ENCODE data around the gene WDR70. TPM values are rescaled to one million over a fixed set of nuclear protein-coding genes. Genes with fewer than 3 reads are reported as not detected.
A peak's percentile ranks its signal among the peaks of the same experiment; 100 is the strongest.

WDR70 gene
- total RNA-seq, 1 experiment from 2014 or later, result 55.2 TPM

GRCh38 chr5:37567566-37567965 is 188.4 kb downstream of the WDR70 start:
- no peak for TF ChIP-seq CTCF (conservative IDR thresholded peaks at IDR 0.05; ENCODE audit: low read depth, low read length)
- TF ChIP-seq EZH2 (IDR thresholded peaks at IDR 0.05; ENCODE audit: borderline replicate concordance, low read depth, low read length, poor library complexity, severe bottlenecking), result no peak
- no peaks in the 10 kb centered on the region for H3K9me3 ChIP-seq (ENCODE audit: low read depth, low read length, poor library complexity, severe bottlenecking)
- intact Hi-C loops (cut with micrococcal nuclease; ENCODE audit: unreplicated experiment), result no loop called here
- no peak overlapping the region for H3K4me3 ChIP-seq (ENCODE audit: low read depth, low read length, poor library complexity, severe bottlenecking)
- CTCF ChIA-PET, result no interaction called here
- H3K27me3 ChIP-seq (replicated peaks; ENCODE audit: insufficient read depth, low read depth, low read length, poor library complexity), result no peaks in the 10 kb centered on the region
- POLR2A ChIA-PET (ENCODE audit: low non-redundant PET), result no interaction called here
- no peak for DNase-seq (ENCODE audit: low spot score)
- peak overlapping the region; percentile 98 for H3K27ac ChIP-seq (ENCODE audit: low read depth, low read length, poor library complexity, severe bottlenecking)
- peaks cover 80% of the 10 kb centered on the region for H3K4me1 ChIP-seq (ENCODE audit: insufficient read depth, low read length, poor library complexity, severe bottlenecking)
- BruUV-seq (replicated peaks), result no TSS peak
- H3K36me3 ChIP-seq (ENCODE audit: insufficient read depth, low read length, poor library complexity, severe bottlenecking), result no peaks in the 10 kb centered on the region

- H3K9me3 ChIP-seq (ENCODE audit: low read depth, low read length, poor library complexity, severe bottlenecking), result no peaks in the 10 kb centered on the region
- TF ChIP-seq CTCF (conservative IDR thresholded peaks at IDR 0.05; ENCODE audit: low read depth, low read length), result no peak
- TF ChIP-seq EZH2 (IDR thresholded peaks at IDR 0.05; ENCODE audit: borderline replicate concordance, low read depth, low read length, poor library complexity, severe bottlenecking), result no peak
- H3K4me3 ChIP-seq (ENCODE audit: low read depth, low read length, poor library complexity, severe bottlenecking), result no peak overlapping the region
- CTCF ChIA-PET, result no interaction called here
- intact Hi-C loops (cut with micrococcal nuclease; ENCODE audit: unreplicated experiment), result no loop called here
- no peaks in the 10 kb centered on the region for H3K27me3 ChIP-seq (replicated peaks; ENCODE audit: insufficient read depth, low read depth, low read length, poor library complexity)
- POLR2A ChIA-PET (ENCODE audit: low non-redundant PET), result no interaction called here
- no peaks in the 10 kb centered on the region for H3K36me3 ChIP-seq (ENCODE audit: insufficient read depth, low read length, poor library complexity, severe bottlenecking)
- peaks cover 86% of the 10 kb centered on the region for H3K4me1 ChIP-seq (ENCODE audit: insufficient read depth, low read length, poor library complexity, severe bottlenecking)
- no TSS peak for BruUV-seq (replicated peaks)
- peak overlapping the region; percentile 98 for H3K27ac ChIP-seq (ENCODE audit: low read depth, low read length, poor library complexity, severe bottlenecking)
- DNase-seq (ENCODE audit: low spot score), result no peak
These were observed 189.1 kb downstream of the WDR70 start for GRCh38 chr5:37568018-37568753.

GRCh38 chr5:37568893-37569292 is 189.8 kb downstream of the WDR70 start:
- Histone ChIP-seq H3K36me3 (ENCODE audit: insufficient read depth, low read length, poor library complexity, severe bottlenecking) (no peaks in the 10 kb centered on the region), H3K4me3 (ENCODE audit: low read depth, low read length, poor library complexity, severe bottlenecking) (no peak overlapping the region), H3K27ac (ENCODE audit: low read depth, low read length, poor library complexity, severe bottlenecking) (peak overlapping the region; percentile 98), H3K27me3 (replicated peaks; ENCODE audit: insufficient read depth, low read depth, low read length, poor library complexity) (no peaks in the 10 kb centered on the region), H3K9me3 (ENCODE audit: low read depth, low read length, poor library complexity, severe bottlenecking) (no peaks in the 10 kb centered on the region), H3K4me1 (ENCODE audit: insufficient read depth, low read length, poor library complexity, severe bottlenecking) (peaks cover 93% of the 10 kb centered on the region)
- no peak for DNase-seq (ENCODE audit: low spot score)
- intact Hi-C loops (cut with micrococcal nuclease; ENCODE audit: unreplicated experiment), result no loop called here
- ChIA-PET CTCF (no interaction called here), POLR2A (ENCODE audit: low non-redundant PET) (no interaction called here)
- TF ChIP-seq EZH2 (IDR thresholded peaks at IDR 0.05; ENCODE audit: borderline replicate concordance, low read depth, low read length, poor library complexity, severe bottlenecking) (no peak), CTCF (conservative IDR thresholded peaks at IDR 0.05; ENCODE audit: low read depth, low read length) (no peak)
- no TSS peak for BruUV-seq (replicated peaks)
